SU-DHL-6 (cell line): ENCODE data around the gene DNAJB5.

ENCODE experiments used
- H2AFZ ChIP-seq: fragments of 200-600 bp; sonication (generic); 2 replicates; pipeline ENCODE4 v1.6.1; 2014; ENCODE audit warnings: low read depth, mild to moderate bottlenecking, moderate library complexity, mixed read lengths, antibody characterized with exemption, low read length; ENCODE audit not compliant: severe bottlenecking
- H3F3A ChIP-seq: fragments of 200-600 bp; shearing (Covaris generic); 2 replicates; pipeline ENCODE4 v1.6.0; 2016; ENCODE audit warnings: antibody characterized with exemption, mild to moderate bottlenecking; ENCODE audit not compliant: insufficient read depth
- H3K27ac ChIP-seq: fragments of 200-600 bp; sonication (generic); 2 replicates; pipeline ENCODE4 v1.5.1; 2016; ENCODE audit warnings: low read depth, mild to moderate bottlenecking, low read length, moderate library complexity, mixed read lengths
- H3K27me3 ChIP-seq: fragments of 200-600 bp; sonication (generic), shearing (Covaris generic); 2 replicates; pipeline ENCODE4 v1.6.0; 2014; ENCODE audit warnings: mild to moderate bottlenecking, low read length
- H3K36me3 ChIP-seq: fragments of 200-600 bp; sonication (generic); 2 replicates; pipeline ENCODE4 v1.6.1; 2014; ENCODE audit warnings: mild to moderate bottlenecking, low read length, mixed read lengths
- H3K4me2 ChIP-seq: fragments of 300-600, 200-600 bp; shearing (Covaris generic), sonication (generic); 2 replicates; pipeline ENCODE4 v1.6.0; 2014; ENCODE audit warnings: low read length, low read depth, mild to moderate bottlenecking; ENCODE audit not compliant: poor library complexity, severe bottlenecking
- H3K4me3 ChIP-seq: fragments of 200-600 bp; sonication (generic); 2 replicates; pipeline ENCODE4 v1.5.1; 2014; ENCODE audit warnings: antibody characterized with exemption, low read length, mild to moderate bottlenecking, mixed read lengths; ENCODE audit not compliant: insufficient read depth, poor library complexity, severe bottlenecking
- H3K79me2 ChIP-seq: fragments of 200-600 bp; sonication (generic); 2 replicates; pipeline ENCODE4 v1.6.1; 2014; ENCODE audit warnings: mild to moderate bottlenecking, low read length, moderate library complexity; ENCODE audit not compliant: insufficient read depth
- H3K9ac ChIP-seq: fragments of 200-600 bp; sonication (generic); 2 replicates; pipeline ENCODE4 v1.7.0; 2014; ENCODE audit warnings: mild to moderate bottlenecking, low read length
- H3K9me2 ChIP-seq: fragments of 200-600 bp; sonication (generic); replicated peaks from 2 replicates; pipeline ENCODE4 v1.6.1; 2014; ENCODE audit warnings: low read length; ENCODE audit not compliant: insufficient read depth
- H3K9me3 ChIP-seq: fragments of 200-600 bp; sonication (generic); 2 replicates; pipeline ENCODE4 v1.6.1; 2014; ENCODE audit warnings: low read length, mixed read lengths; ENCODE audit not compliant: insufficient read depth
- H4K20me1 ChIP-seq: fragments of 200-600 bp; sonication (generic); 2 replicates; pipeline ENCODE4 v1.6.1; 2014; ENCODE audit warnings: low read depth, mild to moderate bottlenecking, antibody characterized with exemption, low read length, moderate library complexity, mixed read lengths
- EZH2phosphoT487 ChIP-seq: fragments of 200-600 bp; sonication (generic), shearing (Covaris generic); conservative IDR thresholded peaks from 2 replicates; pipeline ENCODE4 v1.6.1; 2018; ENCODE audit warnings: mild to moderate bottlenecking, antibody characterized with exemption, low read length, moderate library complexity, mixed read lengths
- TF ChIP-seq, protein P1 (sequence below): fragments of 200-600 bp; sonication (generic); IDR thresholded peaks from one replicate; pipeline ENCODE4 v1.5.1; 2017; ENCODE audit warnings: antibody characterized with exemption, mild to moderate bottlenecking, low read length, moderate library complexity; ENCODE audit not compliant: insufficient read depth, poor library complexity, severe bottlenecking

DNAJB5 gene

DNA sequence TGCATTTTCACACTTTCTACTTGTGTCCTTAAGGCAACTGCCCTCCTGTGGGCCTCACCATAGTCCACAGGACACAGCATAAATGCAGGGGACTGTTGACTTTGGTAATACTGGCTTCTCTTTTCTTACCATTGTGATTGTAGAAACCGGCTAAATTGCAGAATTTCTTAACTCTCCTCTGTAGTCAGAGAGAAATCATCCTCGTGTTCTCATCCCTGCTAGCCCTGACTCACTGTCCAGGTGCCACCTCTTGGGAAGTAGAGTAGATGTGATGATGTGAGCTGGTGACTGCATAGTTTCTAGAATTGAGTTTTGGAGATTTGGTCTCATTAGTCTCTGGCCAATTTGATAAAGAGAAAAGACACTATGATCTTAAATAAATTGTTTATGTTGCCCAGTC, 26.0 kb upstream of the DNAJB5 start:
- H3K27ac ChIP-seq, result no peak overlapping the region
- H3K4me3 ChIP-seq, result no peak overlapping the region
- no peak overlapping the region for H2AFZ ChIP-seq
- H3K79me2 ChIP-seq, result no peaks in the 10 kb centered on the region
- H3K36me3 ChIP-seq, result no peaks in the 10 kb centered on the region
- H3K27me3 ChIP-seq, result no peaks in the 10 kb centered on the region
- H3K4me2 ChIP-seq, result no peak overlapping the region
- H3F3A ChIP-seq, result no peaks in the 10 kb centered on the region
- TF ChIP-seq, protein P1, sequence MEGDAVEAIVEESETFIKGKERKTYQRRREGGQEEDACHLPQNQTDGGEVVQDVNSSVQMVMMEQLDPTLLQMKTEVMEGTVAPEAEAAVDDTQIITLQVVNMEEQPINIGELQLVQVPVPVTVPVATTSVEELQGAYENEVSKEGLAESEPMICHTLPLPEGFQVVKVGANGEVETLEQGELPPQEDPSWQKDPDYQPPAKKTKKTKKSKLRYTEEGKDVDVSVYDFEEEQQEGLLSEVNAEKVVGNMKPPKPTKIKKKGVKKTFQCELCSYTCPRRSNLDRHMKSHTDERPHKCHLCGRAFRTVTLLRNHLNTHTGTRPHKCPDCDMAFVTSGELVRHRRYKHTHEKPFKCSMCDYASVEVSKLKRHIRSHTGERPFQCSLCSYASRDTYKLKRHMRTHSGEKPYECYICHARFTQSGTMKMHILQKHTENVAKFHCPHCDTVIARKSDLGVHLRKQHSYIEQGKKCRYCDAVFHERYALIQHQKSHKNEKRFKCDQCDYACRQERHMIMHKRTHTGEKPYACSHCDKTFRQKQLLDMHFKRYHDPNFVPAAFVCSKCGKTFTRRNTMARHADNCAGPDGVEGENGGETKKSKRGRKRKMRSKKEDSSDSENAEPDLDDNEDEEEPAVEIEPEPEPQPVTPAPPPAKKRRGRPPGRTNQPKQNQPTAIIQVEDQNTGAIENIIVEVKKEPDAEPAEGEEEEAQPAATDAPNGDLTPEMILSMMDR, result no peak
- TF ChIP-seq EZH2phosphoT487, result no peak
- H4K20me1 ChIP-seq, result no peaks in the 10 kb centered on the region
- H3K9me2 ChIP-seq, result no peaks in the 10 kb centered on the region
- no peaks in the 10 kb centered on the region for H3K9me3 ChIP-seq
- no peak overlapping the region for H3K9ac ChIP-seq

DNA sequence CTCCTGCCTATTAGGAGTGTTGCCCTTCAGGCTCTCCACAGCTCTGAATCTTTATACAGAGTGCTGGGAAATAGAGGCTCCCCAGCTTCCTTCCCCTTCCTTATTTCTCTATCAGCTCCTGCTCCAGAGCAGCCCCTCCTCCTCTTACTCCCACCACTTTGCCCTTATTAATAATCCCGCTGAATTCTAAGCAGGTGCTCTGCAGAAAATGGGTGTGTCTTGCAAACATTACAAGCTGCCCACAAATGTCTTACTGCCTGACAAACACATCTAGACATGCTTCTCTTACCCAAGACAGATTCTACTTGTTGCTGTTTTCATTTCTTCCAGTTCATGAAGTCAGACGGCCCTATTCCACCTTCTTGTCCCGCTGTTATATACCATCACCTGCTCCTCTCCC, 25.1 kb upstream of the DNAJB5 start:
- Histone ChIP-seq H3K36me3 (no peaks in the 10 kb centered on the region), H3K4me3 (no peak overlapping the region), H3K27ac (no peak overlapping the region), H3K9me2 (no peaks in the 10 kb centered on the region), H3K9ac (no peak overlapping the region), H3K4me2 (no peak overlapping the region), H3F3A (no peaks in the 10 kb centered on the region), H3K79me2 (no peaks in the 10 kb centered on the region), H4K20me1 (no peaks in the 10 kb centered on the region), H3K9me3 (no peaks in the 10 kb centered on the region), H3K27me3 (no peaks in the 10 kb centered on the region), H2AFZ (no peak overlapping the region)
- no peak for TF ChIP-seq EZH2phosphoT487
- TF ChIP-seq, protein P1, result no peak

DNA sequence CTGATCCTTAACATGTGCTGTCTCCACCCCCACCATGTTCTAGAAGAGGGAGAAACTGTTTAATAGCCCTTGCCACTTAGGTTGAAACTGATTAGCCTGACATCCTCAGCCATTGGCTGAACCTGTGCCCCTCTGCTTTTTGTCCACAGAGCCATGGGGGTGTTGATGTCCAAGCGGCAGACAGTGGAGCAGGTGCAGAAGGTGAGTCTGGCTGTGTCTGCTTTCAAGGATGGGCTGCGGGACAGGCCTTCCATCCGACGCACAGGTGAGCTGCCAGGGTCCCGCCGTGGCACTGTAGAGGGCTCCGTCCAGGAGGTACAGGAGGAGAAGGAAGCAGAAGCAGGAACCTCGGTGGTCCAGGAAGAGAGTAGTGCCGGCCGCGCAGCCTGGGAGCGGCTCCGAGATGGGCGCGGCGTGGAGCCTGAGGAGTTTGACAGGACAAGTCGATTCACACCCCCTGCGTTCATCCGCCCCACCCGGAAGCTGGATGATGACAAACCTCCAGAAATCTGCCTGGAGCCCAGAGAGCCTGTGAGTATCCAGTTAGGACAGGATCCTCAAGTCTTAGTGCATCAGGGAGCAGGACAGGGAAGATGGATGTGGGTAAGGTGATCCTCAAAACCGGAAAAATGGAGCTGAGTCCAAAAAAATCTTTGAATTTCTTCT, 18.3 kb upstream of the DNAJB5 start:
- Histone ChIP-seq H3K79me2 (no peaks in the 10 kb centered on the region), H3K27ac (no peak overlapping the region), H4K20me1 (no peaks in the 10 kb centered on the region), H3K4me3 (no peak overlapping the region), H3K4me2 (no peak overlapping the region), H2AFZ (no peak overlapping the region), H3K9me3 (no peaks in the 10 kb centered on the region), H3K36me3 (no peaks in the 10 kb centered on the region), H3F3A (no peaks in the 10 kb centered on the region), H3K9me2 (no peaks in the 10 kb centered on the region), H3K9ac (no peak overlapping the region), H3K27me3 (no peaks in the 10 kb centered on the region)
- TF ChIP-seq, protein P1, result no peak
- TF ChIP-seq EZH2phosphoT487, result no peak
